GM18520 (cell line): ENCODE results near the gene SYNM.

Experiments used
- ATAC-seq: cut with Tn5 transposase; IDR thresholded peaks from one replicate; pipeline ENCODE4 v1.9.1; 2021; ENCODE audit not compliant: unreplicated experiment

SYNM gene

GRCh38 chr15:99082798-99083197, 22.1 kb upstream of the SYNM start:
- no peak for ATAC-seq

GRCh38 chr15:99084965-99085364, 19.9 kb upstream of the SYNM start:
- no peak for ATAC-seq

GRCh38 chr15:99085413-99086326, 19.2 kb upstream of the SYNM start:
- ATAC-seq = no peak

GRCh38 chr15:99086327-99086667, 18.6 kb upstream of the SYNM start:
- ATAC-seq = no peak

GRCh38 chr15:99087405-99087943, 17.4 kb upstream of the SYNM start:
- no peak for ATAC-seq

GRCh38 chr15:99090011-99090699, 14.7 kb upstream of the SYNM start:
- peak; percentile 99 for ATAC-seq

GRCh38 chr15:99090938-99091337, 13.9 kb upstream of the SYNM start:
- ATAC-seq = no peak

GRCh38 chr15:99092554-99093172, 12.2 kb upstream of the SYNM start:
- no peak for ATAC-seq

GRCh38 chr15:99095626-99096025, 9.3 kb upstream of the SYNM start:
- no peak for ATAC-seq

GRCh38 chr15:99096173-99096893, 8.5 kb upstream of the SYNM start:
- no peak for ATAC-seq

GRCh38 chr15:99096894-99097426, 7.9 kb upstream of the SYNM start:
- no peak for ATAC-seq

- ATAC-seq = no peak
Measured at GRCh38 chr15:99097441-99098410, 7.2 kb upstream of the SYNM start.

- ATAC-seq = no peak
Measured at GRCh38 chr15:99098426-99098825, 6.5 kb upstream of the SYNM start.

GRCh38 chr15:99098991-99099390, 5.9 kb upstream of the SYNM start:
- no peak for ATAC-seq

- no peak for ATAC-seq
Measured at GRCh38 chr15:99099661-99100060, 5.2 kb upstream of the SYNM start.

GRCh38 chr15:99100245-99101173, 4.4 kb upstream of the SYNM start:
- no peak for ATAC-seq

GRCh38 chr15:99101501-99101900, 3.4 kb upstream of the SYNM start:
- ATAC-seq = no peak
